ENCODE results near the gene EXOC3L1.

- TF ChIP-seq ZNF425 (CRISPR knock-in tag; conservative IDR thresholded peaks at IDR 0.05): no peak
- TF ChIP-seq TEAD4 (CRISPR knock-in tag; IDR thresholded peaks at IDR 0.05): no peak
- no peak for TF ChIP-seq CTCF (IDR thresholded peaks at IDR 0.05)
- no peak for TF ChIP-seq PREB (CRISPR knock-in tag; IDR thresholded peaks at IDR 0.05; ENCODE audit: borderline replicate concordance)
- TF ChIP-seq E2F1 (CRISPR knock-in tag; IDR thresholded peaks at IDR 0.05): no peak
- no peak for TF ChIP-seq SP1 (CRISPR knock-in tag; conservative IDR thresholded peaks at IDR 0.05)
- no peak for TF ChIP-seq GABPB1 (CRISPR knock-in tag; IDR thresholded peaks at IDR 0.05)
- no peak for TF ChIP-seq KAT7 (CRISPR knock-in tag; IDR thresholded peaks at IDR 0.05; ENCODE audit: borderline replicate concordance)
- no peak for TF ChIP-seq ATF1 (CRISPR knock-in tag; IDR thresholded peaks at IDR 0.05)
- TF ChIP-seq MAX (CRISPR knock-in tag; IDR thresholded peaks at IDR 0.05): no peak
Measured at GRCh38 chr16:67194260-67194659, 4.3 kb upstream of the EXOC3L1 start.
